GM19395 (cell line): Measurements from ENCODE around the gene GSC2.

Source experiments
- ATAC-seq: cut with Tn5 transposase; IDR thresholded peaks from one replicate; pipeline ENCODE4 v1.9.1; 2021; ENCODE audit warnings: mild to moderate bottlenecking, moderate library complexity; ENCODE audit not compliant: unreplicated experiment

The GSC2 gene

GRCh38 chr22:19136915-19137314 lies 13.2 kb downstream of the GSC2 start:
- no peak for ATAC-seq

GRCh38 chr22:19134874-19135273 lies 15.2 kb downstream of the GSC2 start:
- ATAC-seq, result no peak

DNA sequence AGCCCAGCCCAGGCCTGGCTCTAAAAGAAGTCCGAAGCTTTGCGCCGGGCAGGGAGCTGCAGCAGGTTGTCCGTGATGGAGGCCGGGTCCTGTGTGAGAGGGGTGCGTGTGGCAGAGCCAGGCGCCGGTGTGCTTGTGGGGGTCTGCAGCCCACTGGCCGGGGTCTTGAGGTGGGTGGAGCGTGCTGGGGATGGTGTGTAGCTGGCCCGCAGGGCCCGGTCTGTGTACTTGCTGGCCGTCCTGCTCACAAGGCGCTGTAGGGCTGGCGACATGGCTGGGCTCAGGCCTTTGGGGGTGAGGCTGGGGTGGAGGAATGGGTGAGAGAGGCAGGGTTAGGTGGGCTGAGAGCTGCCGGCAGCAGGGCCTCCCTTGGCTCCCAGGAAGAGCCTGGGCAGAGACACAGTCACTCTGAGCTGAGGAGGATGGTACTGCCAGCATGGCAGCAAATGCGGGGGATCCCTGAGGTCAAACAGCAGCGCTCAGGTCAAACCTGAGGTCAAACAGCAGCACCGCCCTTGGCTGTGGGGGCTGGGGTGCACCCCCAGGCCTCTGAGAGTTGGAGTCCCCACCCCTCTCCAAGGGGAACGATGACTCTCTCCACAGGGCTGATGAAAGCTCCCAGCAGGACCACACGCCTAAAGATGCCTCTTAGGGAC lies 15.8 kb downstream of the GSC2 start:
- ATAC-seq, result no peak

DNA sequence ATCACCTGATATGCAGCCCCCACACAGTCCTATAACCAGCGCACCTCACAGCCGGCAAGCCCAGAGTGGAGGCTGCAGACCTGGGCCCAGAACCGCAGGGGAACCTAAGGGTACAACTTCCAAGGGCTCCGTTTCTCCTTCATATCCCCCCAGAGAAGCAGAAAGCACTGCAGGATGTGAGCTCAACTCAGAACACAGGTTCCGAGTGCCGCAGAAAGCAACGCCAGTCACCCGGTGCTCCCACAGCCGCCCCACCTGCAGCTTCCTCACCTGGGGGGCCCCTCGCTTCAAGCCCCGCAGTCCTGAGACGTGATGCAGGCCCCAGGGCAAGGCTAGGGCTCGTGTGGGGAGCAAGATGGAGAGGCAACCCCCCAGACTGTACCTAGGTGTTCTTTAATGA lies 16.5 kb downstream of the GSC2 start:
- no peak for ATAC-seq

GRCh38 chr22:19132693-19133400 lies 17.2 kb downstream of the GSC2 start:
- no peak for ATAC-seq

GRCh38 chr22:19132153-19132552 lies 17.9 kb downstream of the GSC2 start:
- no peak for ATAC-seq

- no peak for ATAC-seq
Observed at GRCh38 chr22:19131685-19132015, 18.4 kb downstream of the GSC2 start.

DNA sequence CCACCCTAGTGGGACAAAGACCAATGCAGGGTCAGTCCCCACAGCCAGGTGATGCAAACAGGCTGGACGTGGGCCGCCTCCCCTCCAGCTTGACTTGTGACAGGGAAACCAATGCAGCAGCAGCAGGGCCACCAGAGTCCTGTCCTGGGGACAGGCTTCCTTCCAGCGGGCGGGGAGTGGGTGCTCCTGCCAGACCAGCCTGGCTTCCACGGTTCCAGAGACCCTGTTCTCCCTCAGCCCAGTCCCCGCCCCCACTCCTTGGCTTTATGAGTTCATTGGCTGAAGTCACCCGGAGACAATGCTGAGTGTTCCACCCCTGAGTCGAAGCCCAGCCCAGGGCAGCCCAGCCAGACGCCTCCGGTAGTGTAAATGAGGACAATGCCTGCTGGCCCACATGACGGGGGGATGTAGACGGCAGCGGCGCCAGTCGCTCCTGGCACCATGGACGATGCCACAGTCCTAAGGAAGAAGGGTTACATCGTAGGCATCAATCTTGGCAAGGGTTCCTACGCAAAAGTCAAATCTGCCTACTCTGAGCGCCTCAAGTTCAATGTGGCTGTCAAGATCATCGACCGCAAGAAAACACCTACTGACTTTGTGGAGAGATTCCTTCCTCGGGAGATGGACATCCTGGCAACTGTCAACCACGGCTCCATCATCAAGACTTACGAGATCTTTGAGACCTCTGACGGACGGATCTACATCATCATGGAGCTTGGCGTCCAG lies 19.0 kb downstream of the GSC2 start, which contains the start of gene TSSK2:
TSS of gene TSSK2 (plus strand) at position 350 of the 726 bp plus-strand sequence. CDS start at position 442, 92 bp downstream.
- ATAC-seq, result no peak

DNA sequence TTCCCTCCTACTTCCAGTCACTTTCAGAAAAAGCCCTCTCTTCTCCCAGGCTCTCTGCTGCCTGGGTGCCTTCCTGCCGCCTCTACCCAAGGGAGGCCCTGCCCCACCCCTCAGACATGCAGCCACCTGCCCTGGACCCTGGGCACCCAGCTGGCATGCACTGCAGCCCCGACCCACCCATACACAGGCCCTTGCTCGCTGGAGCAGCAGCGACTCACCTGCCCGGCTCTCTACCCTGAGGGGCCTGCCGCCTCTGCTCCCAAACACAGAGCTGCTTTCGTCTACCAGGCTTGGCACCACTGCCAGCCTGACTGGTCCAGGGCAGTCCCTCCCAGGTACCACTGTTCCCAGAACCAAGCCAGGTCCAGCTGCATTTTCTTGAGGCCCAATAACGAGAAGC lies 20.2 kb downstream of the GSC2 start:
- ATAC-seq, result no peak

DNA sequence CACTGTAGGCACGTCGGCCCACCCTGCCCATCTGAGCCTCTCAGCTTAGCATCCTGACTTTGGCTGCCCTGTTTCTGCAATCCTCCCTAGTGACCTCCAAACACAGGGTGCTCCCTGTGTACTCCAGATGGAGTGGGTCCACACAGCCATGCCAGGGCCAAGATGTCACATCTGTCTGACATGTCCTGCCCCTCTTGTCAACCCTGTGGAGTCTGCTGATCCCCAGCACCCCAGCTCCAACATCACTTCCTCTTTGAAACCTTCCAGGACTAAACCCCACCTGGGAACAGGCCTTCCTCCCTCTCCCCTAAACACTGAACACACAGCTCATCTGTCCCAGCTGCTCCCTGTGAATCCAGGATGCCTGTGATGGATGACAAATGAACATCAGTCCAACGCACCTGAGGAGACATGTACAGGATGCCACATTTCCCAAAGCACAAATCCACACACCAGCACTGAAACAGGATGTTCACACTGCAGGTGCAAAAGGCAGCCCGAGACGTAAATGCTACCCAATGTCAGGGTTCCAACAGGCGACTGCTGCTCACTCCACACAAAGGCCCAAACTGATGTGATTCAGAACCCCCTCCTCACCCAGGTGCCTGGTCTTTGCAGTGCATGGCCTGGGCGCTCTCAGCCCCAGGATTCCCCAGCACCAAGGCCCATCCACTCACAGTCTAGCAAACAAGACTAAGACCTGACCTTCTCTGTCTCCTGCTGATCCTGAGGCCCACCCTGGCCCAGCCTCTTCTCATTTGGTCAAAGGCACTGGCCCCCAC lies 21.0 kb downstream of the GSC2 start:
- no peak for ATAC-seq

GRCh38 chr22:19128009-19128401 lies 22.1 kb downstream of the GSC2 start:
- ATAC-seq, result no peak

- no peak for ATAC-seq
Observed at GRCh38 chr22:19127329-19128008, 22.6 kb downstream of the GSC2 start.

DNA sequence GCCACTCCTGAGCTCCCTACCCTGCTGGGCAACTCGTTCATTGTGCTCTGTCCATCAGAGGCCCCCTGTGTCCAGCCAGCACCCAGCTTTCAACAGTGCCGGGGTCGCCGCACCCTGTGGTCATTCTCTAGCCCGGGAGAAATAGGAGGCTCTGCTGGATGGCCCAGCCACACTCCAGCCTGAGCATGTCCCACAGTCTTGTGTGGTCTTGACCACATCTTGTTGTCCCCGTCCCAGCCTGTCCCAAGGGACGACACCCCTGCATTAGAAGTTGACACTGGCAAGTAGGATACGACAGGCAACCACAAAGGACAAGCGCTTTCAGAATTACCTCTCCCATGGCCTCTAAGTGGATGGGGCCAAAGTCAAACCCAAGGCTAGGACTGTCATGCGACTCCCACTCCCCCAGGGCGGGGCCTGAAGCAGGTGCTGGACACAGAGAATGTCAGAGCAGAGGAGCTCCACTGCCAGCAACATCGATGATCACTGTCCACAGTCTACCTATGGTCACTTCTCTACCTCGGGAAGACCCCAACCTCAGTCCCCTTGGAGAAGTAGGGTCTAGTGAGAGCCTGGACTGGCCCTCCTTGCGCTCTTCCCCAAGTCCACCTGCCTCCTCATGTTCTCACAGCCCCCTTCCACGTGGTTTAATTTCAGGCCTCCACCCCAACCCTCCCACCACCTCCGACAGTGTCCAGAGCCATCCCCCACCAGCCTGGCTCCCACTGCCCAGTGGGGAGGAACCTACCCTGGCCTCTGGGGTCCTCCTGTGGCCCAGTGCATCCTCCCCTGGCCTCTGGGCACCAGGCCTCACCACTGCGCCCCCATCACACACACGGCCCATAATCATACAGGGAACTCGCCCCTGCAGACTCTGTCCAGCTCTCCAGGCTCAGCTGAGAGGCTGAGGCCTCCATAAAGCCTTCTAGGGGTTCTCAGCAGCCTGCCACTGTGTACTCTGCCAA lies 23.5 kb downstream of the GSC2 start:
- ATAC-seq, result no peak

DNA sequence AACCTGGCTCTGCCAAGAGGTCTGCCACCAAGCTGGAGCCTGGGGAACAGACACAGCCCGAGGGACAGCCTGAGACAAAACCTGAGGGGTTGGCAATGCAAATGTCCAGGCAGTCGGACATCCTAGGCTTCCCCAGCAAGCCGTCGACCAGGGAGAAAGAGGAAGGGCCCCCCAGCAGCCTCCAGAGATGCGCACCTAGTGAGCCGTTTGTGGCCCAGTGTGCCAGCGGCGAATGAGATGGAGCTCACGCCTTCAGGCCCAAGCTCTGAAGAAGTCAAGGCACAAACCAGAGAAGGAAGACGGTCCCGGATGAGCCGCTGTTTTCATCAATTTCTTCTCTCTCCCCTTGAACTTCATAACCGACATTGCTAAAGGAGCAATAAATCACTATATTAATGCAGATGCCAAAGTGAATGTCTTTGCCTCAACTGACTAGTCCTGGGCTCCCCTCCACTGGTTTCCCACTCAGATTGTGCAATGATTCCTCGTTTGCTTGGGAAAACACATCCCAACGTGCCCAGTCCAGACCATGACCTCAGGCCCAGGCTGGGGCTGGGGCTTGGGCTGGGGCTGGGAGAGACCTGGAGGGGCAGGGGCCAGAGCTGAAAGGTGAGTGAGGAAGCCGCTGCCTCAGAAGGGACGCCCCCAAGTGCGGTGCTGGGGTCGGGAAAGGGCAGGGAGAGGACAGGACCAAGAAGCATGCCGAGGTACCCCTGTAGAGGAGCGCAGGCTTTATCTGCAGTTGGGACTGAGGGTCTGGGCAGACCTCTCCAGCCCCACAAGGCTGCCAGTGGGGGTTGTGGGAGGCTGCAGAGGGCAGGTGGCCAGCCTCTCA lies 24.4 kb downstream of the GSC2 start:
- no peak for ATAC-seq

DNA sequence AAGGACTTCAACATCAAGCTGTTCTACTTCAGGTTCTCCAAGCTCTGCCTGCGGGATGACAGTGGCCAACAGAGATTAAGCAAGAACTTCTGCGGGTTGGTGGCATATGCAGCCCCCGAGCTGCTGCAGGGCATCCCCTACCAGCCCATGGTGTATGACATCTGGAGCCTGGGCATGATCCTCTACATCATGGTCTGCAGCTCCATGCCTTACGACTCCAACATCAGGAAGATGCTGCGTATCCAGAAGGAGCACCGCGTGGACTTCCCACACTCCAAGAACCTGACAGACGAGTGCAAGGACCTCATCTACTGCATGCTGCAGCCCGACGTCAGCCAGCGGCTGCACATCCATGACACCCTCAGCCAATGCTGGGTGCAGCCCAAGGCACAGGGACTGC lies 25.1 kb downstream of the GSC2 start:
- no peak for ATAC-seq

- ATAC-seq, result no peak
Observed at GRCh38 chr22:19124377-19124776, 25.7 kb downstream of the GSC2 start.

DNA sequence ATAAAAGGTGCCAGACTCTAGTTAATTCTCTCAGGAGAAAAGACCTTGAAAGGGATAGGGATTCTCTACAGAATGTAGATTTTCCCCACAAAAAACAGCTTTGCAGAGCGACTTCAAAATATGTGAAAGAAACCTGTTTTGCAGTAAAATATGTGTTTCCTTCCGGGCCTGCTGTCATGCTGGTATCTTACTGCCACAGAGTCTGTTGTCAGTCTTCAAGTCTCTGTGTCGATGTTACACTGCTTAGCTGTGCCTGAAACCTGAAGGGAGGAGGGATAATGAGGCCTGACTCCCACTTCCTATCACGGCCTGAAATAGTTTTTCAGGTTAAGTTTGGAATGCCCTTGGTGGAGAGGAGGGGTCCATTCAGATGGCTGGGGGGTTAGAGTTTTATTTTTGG lies 26.2 kb downstream of the GSC2 start:
- ATAC-seq, result no peak

DNA sequence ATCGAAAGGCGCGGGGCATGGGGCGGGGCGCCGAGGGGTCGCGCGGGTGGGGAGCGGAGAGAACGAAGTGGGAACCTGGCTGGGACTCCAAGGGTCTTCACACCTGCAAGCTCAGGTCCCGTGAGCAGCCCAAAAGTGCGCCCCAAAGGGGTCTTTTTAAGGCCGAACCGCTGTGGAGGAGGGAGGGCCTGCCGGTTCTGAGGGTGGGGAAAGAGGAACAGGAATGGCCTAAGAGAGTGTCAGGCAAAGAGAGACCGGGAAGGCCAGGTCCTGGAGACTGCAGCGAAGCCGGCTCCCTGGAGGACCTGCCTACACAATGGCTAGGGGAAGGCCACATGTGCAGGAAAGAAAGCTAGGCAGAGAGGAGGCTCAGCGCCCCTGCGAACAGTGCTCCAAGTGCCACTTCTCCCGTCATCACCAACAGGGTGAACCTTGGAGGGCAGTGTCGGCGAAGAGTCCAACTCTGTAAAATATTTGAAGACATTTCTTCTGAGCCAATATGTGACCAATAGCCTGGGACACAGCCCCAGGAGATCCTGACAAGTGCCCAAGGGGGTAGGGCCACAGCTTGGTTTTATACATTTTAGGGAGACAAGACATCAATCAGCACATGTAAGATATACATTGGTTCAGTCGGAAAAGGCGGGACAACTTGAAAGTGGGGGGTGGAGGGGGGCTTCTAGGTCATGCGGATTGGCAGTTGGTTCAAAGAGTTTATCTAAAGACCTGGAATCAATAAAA lies 27.2 kb downstream of the GSC2 start:
- no peak for ATAC-seq
